GM12878 (cell line): ENCODE measurements around the gene GPSM1. TPM values are rescaled to one million over a fixed set of nuclear protein-coding genes. Genes with fewer than 3 reads are reported as not detected.
A peak's percentile ranks its signal among the peaks of the same experiment; 100 is the strongest.

Source experiments
- ATAC-seq: fragments of 200-7000 bp; cut with Tn5 transposase; 3 replicates; pipeline ENCODE4 v1.9.1; 2020; ENCODE audit warnings: mild to moderate bottlenecking, moderate library complexity
- BruUV-seq: library from RNA; stranded (reverse); fragments of 400-500 nt; replicated peaks from 2 replicates; lab custom pipeline; 2021; lab: Mats Ljungman, UMichigan
- CTCF ChIA-PET: fragments of 300-600 bp; sonication (Branson Sonifier 250); formaldehyde crosslinking; extraction: SDS; loops from one replicate; lab custom pipeline; 2021; ENCODE audit warnings: inconsistent platforms; lab: Yijun Ruan, JAX
- POLR2A ChIA-PET: fragments of 350-600 bp; formaldehyde crosslinking; extraction: SDS; loops from one replicate; lab custom pipeline; 2021; ENCODE audit warnings: inconsistent platforms; lab: Charles Lee
- RAD21 ChIA-PET: fragments of 300-600 bp; sonication (Branson Sonifier 250); formaldehyde crosslinking; loops from one replicate; lab custom pipeline; 2023; ENCODE audit warnings: antibody characterized with exemption; ENCODE audit not compliant: unreplicated experiment; lab: Charles Lee
- SMC1A ChIA-PET: fragments of 300-600 bp; sonication (Branson Sonifier 250); formaldehyde crosslinking; loops from one replicate; lab custom pipeline; 2023; ENCODE audit not compliant: unreplicated experiment, uncharacterized antibody; lab: Charles Lee
- DNase-seq: peaks from one replicate; pipeline ENCODE4 v3.0.0-alpha.2; 2011; ENCODE audit warnings: low read depth, low spot score
- FAIRE-seq: peaks from 3 replicates; lab custom pipeline; 2011; peaks lifted over from hg19 to GRCh38; lab: Jason Lieb, UNC
- H2AFZ ChIP-seq: 2 replicates; pipeline ENCODE4 v1.6.0; 2011; ENCODE audit warnings: low read depth, low read length, control low read depth; ENCODE audit not compliant: control insufficient read depth
- H3K27ac ChIP-seq: 2 replicates; pipeline ENCODE4 v1.5.1; 2011; ENCODE audit warnings: control low read depth; ENCODE audit not compliant: control insufficient read depth, insufficient read depth
- H3K27me3 ChIP-seq, 2 experiments: replicated peaks in 1 of 2; 2 replicates each; pipeline versions ENCODE4 v1.6.0 to v1.6.1; 2011; ENCODE audit warnings: low read length in 1 of 2; ENCODE audit not compliant: control insufficient read depth in 2 of 2, insufficient read depth in 2 of 2
- H3K36me3 ChIP-seq, 2 experiments: 2 replicates each; pipeline ENCODE4 v1.5.1; 2011; ENCODE audit warnings: low read length in 1 of 2; ENCODE audit not compliant: control insufficient read depth in 2 of 2, insufficient read depth in 2 of 2
- H3K4me1 ChIP-seq: 2 replicates; pipeline ENCODE4 v1.6.1; 2011; ENCODE audit warnings: mild to moderate bottlenecking, low read length, moderate library complexity, mixed read lengths; ENCODE audit not compliant: control insufficient read depth, insufficient read depth
- H3K4me2 ChIP-seq: 2 replicates; pipeline ENCODE4 v1.6.0; 2011; ENCODE audit warnings: control low read depth; ENCODE audit not compliant: control insufficient read depth, insufficient read depth
- H3K4me3 ChIP-seq: fragments of 200-600 bp; sonication (generic); 2 replicates; pipeline ENCODE4 v1.5.1; 2016
- H3K79me2 ChIP-seq: 2 replicates; pipeline ENCODE4 v1.6.0; 2011; ENCODE audit warnings: low read length; ENCODE audit not compliant: control insufficient read depth, insufficient read depth
- H3K9ac ChIP-seq: 2 replicates; pipeline ENCODE4 v1.8.0; 2011; ENCODE audit warnings: low read length, control low read depth, mixed read lengths; ENCODE audit not compliant: control insufficient read depth, insufficient read depth
- H3K9me3 ChIP-seq: replicated peaks from 3 replicates; pipeline ENCODE4 v1.5.1; 2011; ENCODE audit warnings: mild to moderate bottlenecking, low read length; ENCODE audit not compliant: control insufficient read depth, insufficient read depth
- H4K20me1 ChIP-seq: 2 replicates; pipeline ENCODE4 v1.6.0; 2011; ENCODE audit not compliant: control insufficient read depth, insufficient read depth
- CBFB ChIP-seq: IDR thresholded peaks from 2 replicates; pipeline ENCODE4 v1.6.1; 2016; ENCODE audit warnings: antibody characterized with exemption, low read depth
- DPF2 ChIP-seq: fragments of 450-650 bp; IDR thresholded peaks from 2 replicates; pipeline ENCODE4 v1.6.1; 2017; ENCODE audit warnings: mild to moderate bottlenecking
- FOXK2 ChIP-seq: fragments of 450-650 bp; IDR thresholded peaks from 2 replicates; pipeline ENCODE4 v1.6.1; 2017; ENCODE audit warnings: mild to moderate bottlenecking, moderate library complexity
- JUNB ChIP-seq: IDR thresholded peaks from 2 replicates; pipeline ENCODE4 v1.6.1; 2016; ENCODE audit warnings: antibody characterized with exemption, mild to moderate bottlenecking
- MTA3 ChIP-seq: IDR thresholded peaks from 2 replicates; pipeline ENCODE4 v1.6.1; 2012; ENCODE audit warnings: low read length, inconsistent platforms, borderline replicate concordance
- MYB ChIP-seq: fragments of 150-350 bp; IDR thresholded peaks from 2 replicates; pipeline ENCODE4 v1.6.1; 2014; ENCODE audit warnings: mild to moderate bottlenecking, low read depth, low read length, borderline replicate concordance
- NBN ChIP-seq: fragments of 450-650 bp; IDR thresholded peaks from 2 replicates; pipeline ENCODE4 v1.6.1; 2016
- RAD51 ChIP-seq: fragments of 450-650 bp; IDR thresholded peaks from 2 replicates; pipeline ENCODE4 v1.6.1; 2016; ENCODE audit warnings: moderate library complexity, mild to moderate bottlenecking, inconsistent platforms
- SIN3A ChIP-seq: IDR thresholded peaks from 2 replicates; pipeline ENCODE4 v1.6.1; 2012; ENCODE audit warnings: low read depth, low read length, improper control_type of control experiment
- SUPT20H ChIP-seq: IDR thresholded peaks from 2 replicates; pipeline ENCODE4 v1.6.1; 2011; ENCODE audit warnings: low read depth, mild to moderate bottlenecking, low read length, moderate library complexity, borderline replicate concordance; ENCODE audit not compliant: control insufficient read depth
- ZNF622 ChIP-seq: fragments of 450-650 bp; IDR thresholded peaks from 2 replicates; pipeline ENCODE4 v1.6.1; 2017; ENCODE audit warnings: mild to moderate bottlenecking, inconsistent platforms
- whole genome bisulfite sequencing: methylation state at CpG from one replicate; pipeline ENCODE4 v1.1.6; 2016; ENCODE audit warnings: low lambda C conversion rate; ENCODE audit not compliant: insufficient replicate concordance, insufficient coverage; ENCODE audit errors: missing lambda C conversion rate; 5-methylcytosine and 5-hydroxymethylcytosine counted together
- in situ Hi-C: fragments of 300-500 bp; cut with MboI; formaldehyde crosslinking; loops from 9 replicates; pipeline ENCODE4 v1.14.3; 2018; ENCODE audit warnings: mixed read lengths
- intact Hi-C: fragments of 100-400 bp; cut with micrococcal nuclease; formaldehyde crosslinking; loops from one replicate; pipeline ENCODE4 v1.14.2; 2022; ENCODE audit not compliant: unreplicated experiment
- polyA plus RNA-seq, 11 experiments: library from polyadenylated mRNA; depleted of rRNA in 4 of 11; unstranded in 6 of 11; stranded (reverse) in 5 of 11; fragments of >200 nt; fragmentation: Nextera tagmentation in 4 of 11; fragmentation: Illumina TruSeq in 1 of 11; extraction: Ambion mirVana in 4 of 11; extraction: Trizol in 1 of 11; gene quantifications; 1 replicate in 1 of 11; 2 replicates in 10 of 11; pipeline versions ENCODE4 v1.2.1 to v1.2.3, GENCODE V29; 2011 to 2016; ENCODE audit warnings: inconsistent platforms in 2 of 11, missing spikeins in 2 of 11, low read depth in 1 of 11
- total RNA-seq, 4 experiments: library from RNA; depleted of rRNA in 3 of 4; stranded (reverse); fragments of >200 nt in 3 of 4; fragmentation: Illumina TruSeq in 1 of 4; extraction: Trizol in 1 of 4; gene quantifications; 2 replicates each; pipeline versions ENCODE4 v1.2.1 to v1.2.3, GENCODE V29; 2013 to 2021
- TF ChIP-seq, protein P1 (sequence below): fragments of 450-650 bp; IDR thresholded peaks from 2 replicates; pipeline ENCODE4 v1.6.1; 2016; ENCODE audit warnings: mild to moderate bottlenecking

GPSM1 gene
- total and polyA plus RNA-seq, 10 of the 15 experiments (the other 5 are each of a cell fraction or from before 2014, with no cell fraction given), result 0.04 to 0.10 (median 0.10) TPM; not detected in 7

DNA sequence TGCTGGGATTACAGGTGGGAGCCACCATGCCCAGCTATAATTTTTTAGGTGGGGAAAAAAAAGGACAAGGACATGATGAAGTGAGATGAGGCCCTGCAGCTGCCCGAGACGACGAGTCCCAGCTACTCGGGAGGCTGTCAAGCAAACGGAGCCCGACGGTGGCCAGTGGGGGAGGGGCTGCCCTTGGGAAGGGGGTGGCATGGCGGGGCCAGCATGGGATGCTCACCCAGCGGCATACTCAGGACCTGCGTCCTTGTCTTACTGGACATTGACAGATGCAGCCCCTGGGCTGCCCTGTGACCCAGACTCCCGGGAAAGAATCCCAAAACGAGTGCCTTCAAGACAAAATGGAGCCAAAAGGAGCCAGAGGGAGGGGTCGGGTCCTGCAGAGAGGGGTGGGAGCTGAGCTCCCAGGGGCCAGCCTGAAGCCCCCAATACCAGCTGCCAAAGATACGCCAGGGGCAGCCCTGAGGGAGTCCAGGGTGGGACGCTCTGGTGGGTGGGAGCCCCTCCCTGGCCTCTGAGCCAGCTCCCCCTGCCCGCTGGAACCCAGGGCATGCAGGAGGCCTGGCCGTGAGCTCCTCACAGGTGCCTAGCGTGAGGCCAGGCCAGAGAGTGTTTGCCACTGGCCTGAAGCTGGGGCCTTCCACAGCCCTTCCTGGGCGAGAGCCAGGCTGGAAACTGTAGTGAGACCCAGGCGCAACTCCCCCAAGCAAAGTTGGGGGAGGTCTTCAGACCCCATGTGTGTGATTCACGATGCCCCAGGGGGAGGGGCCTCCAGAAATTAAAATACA lies 39.2 kb upstream of the GPSM1 start (continued):
- TF ChIP-seq MYB (no peak), RAD51 (no peak)

DNA sequence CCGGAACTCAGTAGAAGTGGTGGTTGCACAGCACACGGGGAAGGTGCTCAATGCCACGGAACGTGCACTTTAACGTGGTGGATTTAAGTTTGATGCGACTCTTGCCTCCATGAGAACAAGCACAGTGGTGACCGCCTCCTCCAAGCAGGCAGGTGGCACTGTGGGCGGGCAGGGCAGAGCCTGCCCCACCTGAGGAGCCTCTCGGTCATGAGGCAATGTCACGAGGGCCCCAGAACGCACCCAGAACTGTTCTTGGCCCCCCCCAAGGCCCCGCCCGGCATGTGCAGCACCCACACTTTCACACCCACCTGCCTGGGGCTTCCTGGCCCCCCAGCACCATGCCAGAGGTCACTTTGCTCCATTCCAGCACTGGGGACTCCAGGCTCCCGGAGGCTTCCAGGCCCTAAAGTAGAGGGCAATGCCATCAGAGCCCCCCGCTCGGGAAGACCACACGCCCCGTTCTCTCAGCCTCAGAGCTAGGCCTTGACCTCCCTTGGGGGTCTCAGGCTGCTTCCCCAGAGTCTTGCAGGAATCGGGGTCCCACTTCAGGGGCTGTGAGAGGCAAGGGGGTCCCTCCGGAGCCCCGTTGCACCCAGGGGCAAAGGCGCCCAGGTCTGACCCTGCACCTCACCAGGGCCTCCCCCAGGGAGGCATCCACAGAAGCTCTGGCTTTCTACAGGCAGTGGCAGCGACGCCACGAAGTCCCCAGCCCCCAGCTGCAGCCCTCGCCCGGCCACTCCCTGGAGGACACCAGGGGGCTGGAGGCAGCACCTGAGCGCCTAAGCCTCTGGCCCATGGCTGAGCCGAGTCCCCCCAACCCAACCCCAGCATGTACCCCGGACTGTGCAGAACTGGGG lies 37.5 kb upstream of the GPSM1 start:
- no peak overlapping the region for H3K4me2 ChIP-seq
- H3K4me3 ChIP-seq, result no peak overlapping the region
- intact Hi-C loops, result loop anchor here (10.0 kb wide), 1 partner anchor 325 kb away; the partner anchor contains the start of gene UBAC1
- ChIA-PET RAD21 (no interaction called here), SMC1A (no interaction called here), POLR2A (no interaction called here)
- no peaks in the 10 kb centered on the region for H3K27me3 ChIP-seq
- BruUV-seq, result no TSS peak
- no peak overlapping the region for H3K9ac ChIP-seq
- H3K36me3 ChIP-seq, result no peaks in the 10 kb centered on the region
- TF ChIP-seq JUNB, result no peak
- TF ChIP-seq ZNF622, result no peak
- TF ChIP-seq CBFB, result no peak
- TF ChIP-seq, protein P1, sequence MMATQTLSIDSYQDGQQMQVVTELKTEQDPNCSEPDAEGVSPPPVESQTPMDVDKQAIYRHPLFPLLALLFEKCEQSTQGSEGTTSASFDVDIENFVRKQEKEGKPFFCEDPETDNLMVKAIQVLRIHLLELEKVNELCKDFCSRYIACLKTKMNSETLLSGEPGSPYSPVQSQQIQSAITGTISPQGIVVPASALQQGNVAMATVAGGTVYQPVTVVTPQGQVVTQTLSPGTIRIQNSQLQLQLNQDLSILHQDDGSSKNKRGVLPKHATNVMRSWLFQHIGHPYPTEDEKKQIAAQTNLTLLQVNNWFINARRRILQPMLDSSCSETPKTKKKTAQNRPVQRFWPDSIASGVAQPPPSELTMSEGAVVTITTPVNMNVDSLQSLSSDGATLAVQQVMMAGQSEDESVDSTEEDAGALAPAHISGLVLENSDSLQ, result no peak
- TF ChIP-seq DPF2, result no peak
- no peak for TF ChIP-seq FOXK2
- no peak for TF ChIP-seq MTA3
- no peak for TF ChIP-seq NBN
- TF ChIP-seq SUPT20H, result no peak
- no peak for TF ChIP-seq SIN3A
- TF ChIP-seq, all 136 proteins: peak for 0
- H4K20me1 ChIP-seq, result no peaks in the 10 kb centered on the region
- no peaks in the 10 kb centered on the region for H3K79me2 ChIP-seq
- WGBS, result 57% methylated on average over 28 of the region's 30 CpGs
- ATAC-seq, result peak; percentile 72
- H3K9me3 ChIP-seq, result no peaks in the 10 kb centered on the region; the same call in 2 of the 3 replicates
- no peak overlapping the region for H3K27ac ChIP-seq
- in situ Hi-C loops, result no loop called here
- no peaks in the 10 kb centered on the region for H3K4me1 ChIP-seq
- no peak for DNase-seq
- FAIRE-seq, result no peak
- CTCF ChIA-PET, result interaction anchor here (0.8 kb wide), 1 partner anchor 121 kb away, joined by 3 read pairs; no protein-coding TSS in a partner anchor
- no peak overlapping the region for H2AFZ ChIP-seq
